ENCODE measurements around the gene GLS2. TPM values are rescaled to one million over a fixed set of nuclear protein-coding genes. Genes with fewer than 3 reads are reported as not detected.
"Not testable (repeated sequence)": the region's sequence is repeated elsewhere in the genome, so short reads cannot be mapped to it uniquely, and the experiment has no call there.

Gene GLS2
- 1 to 10 TPM; 2.0 to 4.6 (median 2.9) TPM for polyA plus RNA-seq (ENCODE audit: insufficient read depth in 1 of 5, insufficient read length in 5 of 5, low replicate concordance in 1 of 5)
- long read RNA-seq, donor 1, partial matches to known transcripts, result 0 of 1 reads
- long read RNA-seq, donor 1, other reads (novel, unspliced or antisense), result 0 of 1 reads
- long read RNA-seq, donor 2, result 0 reads
- long read RNA-seq, donor 3, result 0 reads
- long read RNA-seq, donor 4, partial matches to known transcripts, result 0 of 2 reads
- long read RNA-seq, donor 4, other reads (novel, unspliced or antisense), result 0 of 2 reads
- long read RNA-seq, donor 5, result 0 reads
- long read RNA-seq, donor 6, partial matches to known transcripts, result 5 of 7 reads
- long read RNA-seq, donor 6, other reads (novel, unspliced or antisense), result 0 of 7 reads
- long read RNA-seq, donor 7, result 0 reads
- long read RNA-seq, donor 8, partial matches to known transcripts, result 0 of 1 reads
- long read RNA-seq, donor 8, other reads (novel, unspliced or antisense), result 0 of 1 reads

DNA sequence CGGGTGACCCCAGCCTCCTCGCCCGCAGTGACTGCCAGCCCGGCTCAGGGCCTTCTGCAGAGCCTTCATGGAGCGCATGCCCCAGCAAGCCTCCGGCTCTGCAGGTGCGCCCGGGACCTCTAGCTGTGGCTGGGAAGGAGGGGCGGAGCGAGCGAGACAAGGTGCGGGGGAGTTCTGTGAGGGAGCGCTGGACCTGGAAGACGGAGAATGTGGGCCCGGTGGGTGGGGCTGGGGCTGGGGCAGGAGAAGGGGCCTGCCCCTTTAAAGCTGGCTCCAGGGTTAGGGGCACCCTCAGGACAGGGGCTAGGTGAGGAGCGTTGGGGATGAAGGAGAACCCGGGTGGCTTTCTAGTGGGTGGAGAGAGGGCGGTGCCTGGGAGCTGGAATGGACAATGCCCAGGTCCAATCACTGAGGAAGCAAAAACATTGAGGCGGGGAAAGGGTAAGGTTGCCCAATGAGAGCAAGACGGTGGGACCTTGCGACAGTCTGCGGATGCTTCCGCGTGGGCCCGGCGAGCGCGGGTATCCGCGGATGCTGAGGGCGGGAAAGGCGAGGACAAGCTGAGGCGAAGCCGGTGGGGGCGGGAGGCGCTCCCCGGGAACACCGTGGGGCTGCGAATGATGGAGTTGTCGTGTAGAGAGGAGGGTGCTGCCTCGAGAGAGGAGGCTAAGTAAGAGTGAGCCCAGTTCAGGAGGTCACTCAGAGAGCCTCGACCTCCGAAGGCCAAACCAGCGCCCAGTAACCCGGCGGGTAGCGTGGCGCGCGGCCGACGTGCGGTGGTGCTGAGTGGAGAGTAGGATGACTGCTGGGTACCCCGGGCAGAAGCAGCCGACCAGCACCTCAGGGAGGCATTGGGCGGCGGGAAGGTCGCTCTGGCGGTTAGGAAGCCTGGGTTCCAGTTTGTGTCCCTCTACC, at the start of gene GLS2:
Gene GLS2, minus strand, starts transcription at position 121 of the 915 bp plus-strand sequence. Its CDS starts 43 bp downstream, at position 78.
- DNase-seq, result peak; percentile 53 to 64

DNA sequence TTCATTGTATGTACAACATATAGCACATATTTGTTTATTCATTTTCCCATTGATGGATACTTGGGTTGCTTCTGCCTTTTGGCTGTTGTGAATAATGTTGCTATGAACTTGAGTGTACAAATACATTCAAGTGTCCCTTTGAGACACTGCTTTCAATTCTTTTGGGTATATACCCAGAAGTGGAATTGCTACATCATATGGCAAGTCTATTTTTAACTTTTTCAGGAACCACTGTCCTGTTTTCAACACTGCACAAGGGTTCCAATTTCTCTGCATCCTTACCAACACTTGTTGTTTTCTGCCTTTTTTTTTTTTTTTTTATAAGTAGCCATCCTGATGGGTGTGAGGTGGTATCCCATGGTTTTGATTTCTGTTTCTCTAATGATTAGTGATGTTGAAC, 49.6 kb upstream of the GLS2 start:
- no peak for DNase-seq

DNA sequence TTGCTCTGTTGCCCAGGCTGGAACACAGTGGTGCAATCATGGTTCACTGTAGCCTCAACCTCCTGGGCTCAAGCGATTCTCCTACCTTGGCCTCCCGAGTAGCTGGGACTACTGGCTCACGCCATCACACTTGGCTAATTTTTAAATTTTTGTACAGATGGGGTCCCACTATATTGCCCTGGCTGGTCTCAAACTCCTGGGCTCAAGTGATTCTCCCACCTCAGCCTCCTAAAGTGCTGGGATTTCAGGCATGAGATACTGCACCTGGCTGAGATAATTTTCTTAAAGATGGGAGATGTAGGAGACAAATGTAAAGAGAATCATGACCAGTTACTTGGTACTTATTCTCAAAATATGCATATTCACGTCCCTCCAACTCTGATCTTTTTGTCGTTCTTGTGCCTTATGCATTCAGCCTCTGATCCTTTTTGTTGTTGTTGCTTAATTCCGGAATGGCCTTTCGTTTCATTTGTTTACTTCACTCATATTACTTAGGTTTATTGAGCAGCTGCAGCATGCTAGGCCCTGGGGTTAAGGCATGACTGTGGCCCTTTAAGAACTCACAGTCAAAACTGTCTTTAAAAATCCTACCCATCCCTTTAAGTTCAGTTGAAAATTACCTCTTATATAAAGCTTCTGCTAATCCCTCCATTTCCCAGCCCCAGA, 42.6 kb upstream of the GLS2 start:
- DNase-seq, result no peak

DNA sequence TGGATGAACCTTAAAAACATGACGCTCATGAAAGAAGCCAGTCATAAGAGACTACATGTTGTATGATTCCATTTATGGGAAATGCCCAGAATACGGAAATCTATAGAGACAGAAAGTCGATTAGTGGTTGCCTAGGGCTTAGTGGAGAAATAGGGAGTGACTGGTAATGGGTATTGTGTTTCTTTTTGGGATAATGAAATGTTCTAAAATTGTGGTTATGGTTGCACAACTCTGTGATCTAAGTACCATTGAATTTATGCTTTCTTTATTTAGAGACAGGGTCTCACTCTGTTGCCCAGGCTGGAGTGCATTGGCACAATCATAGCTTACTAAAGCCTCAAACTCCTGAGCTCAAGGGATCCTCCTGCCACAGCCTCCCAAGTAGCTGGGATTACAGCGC, 41.7 kb upstream of the GLS2 start:
- DNase-seq, result no peak

DNA sequence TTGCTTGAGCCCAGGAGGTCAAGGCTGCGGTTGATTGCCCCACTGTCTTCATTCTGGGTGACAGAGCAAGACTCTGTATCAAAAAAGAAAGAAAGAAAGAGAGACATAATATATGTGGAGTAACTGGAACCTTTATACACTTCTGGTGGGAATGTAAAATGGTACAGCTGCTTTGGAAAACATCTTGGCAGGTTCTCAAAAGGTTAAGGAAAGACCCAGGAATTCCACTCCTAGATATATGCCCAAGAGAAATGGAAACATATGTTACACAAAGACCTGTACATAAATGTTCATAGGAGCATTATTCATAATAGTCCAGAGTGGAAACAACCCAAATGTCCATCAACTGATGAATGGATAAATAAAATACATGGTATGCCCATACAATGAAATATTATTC, 40.9 kb upstream of the GLS2 start:
- DNase-seq, result no peak

DNA sequence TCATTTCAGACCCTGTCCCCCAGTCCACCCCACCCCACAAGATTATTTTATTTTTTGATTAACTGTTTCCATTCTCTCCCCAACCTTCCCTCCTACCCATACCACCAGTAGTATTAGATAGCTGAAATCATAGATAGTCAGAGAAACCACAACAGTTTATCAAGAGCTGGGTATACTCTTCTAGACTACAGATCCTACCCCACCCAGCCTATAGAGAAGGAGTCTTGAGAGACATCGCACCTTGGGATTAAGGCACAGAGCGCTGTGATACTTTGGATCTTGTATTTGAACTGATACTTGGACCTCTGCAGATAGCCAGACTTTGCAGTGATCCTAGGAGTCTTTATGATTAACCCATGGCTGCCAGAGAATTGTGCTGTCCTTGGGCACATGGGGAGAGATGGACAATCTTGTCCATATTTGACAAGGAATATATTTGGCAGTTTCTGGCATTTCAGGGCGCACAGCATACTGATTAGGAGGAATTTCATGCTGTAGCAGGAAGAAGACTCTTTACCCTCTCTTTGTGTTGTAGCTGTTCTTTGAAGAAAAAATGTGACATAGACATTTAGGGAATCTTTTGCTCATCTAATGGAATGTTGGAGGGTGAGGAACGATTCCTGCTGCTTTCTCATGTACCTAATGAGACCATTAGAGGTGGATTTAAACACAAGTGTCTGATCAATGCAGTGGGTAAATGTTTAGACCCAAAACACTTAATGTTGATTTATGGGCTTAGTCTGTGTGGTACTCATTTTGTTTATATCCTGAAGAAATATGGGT, 34.6 kb upstream of the GLS2 start:
- DNase-seq, result peak in 1 of 2 donors; percentile 39

DNA sequence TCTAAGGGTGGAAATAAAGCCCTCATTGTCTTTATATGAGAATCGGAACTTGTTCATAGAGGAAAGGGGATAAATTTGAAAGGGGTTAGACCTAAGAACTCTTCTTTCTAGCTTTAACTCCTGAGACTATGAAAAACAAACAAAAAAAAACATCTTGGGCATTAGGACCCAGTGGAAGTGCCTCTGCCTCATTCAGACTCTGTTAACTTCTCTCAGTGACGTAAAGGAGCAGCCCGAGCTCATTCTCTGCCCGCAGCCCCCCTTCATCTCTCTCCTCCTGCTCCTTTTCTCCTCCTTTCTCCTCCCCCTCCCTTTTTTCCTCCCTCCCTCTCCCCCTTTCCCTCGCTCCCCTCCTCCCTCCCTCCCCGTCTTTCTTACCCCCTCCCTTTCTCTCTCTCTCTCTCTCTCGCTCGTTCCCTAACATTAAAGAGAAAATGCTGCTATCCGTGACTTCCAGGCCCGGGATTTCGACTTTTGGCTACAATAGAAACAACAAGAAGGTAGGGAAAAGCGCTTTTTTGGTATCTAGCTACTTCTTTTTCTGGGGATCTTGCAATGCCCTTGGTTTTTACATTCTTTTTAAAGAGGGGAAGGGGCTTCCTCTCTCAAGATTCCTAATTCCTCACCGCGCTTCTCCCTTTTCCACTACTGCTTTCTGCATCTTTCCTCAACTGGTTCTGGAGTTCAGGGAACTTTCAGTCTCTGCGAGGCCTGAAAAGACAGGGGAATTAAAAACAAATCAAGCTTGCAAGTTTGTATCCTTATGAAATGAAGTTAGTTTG, 33.8 kb upstream of the GLS2 start, which contains the start of gene RBMS2:
Gene RBMS2, plus strand, starts transcription at position 231 of the 782 bp plus-strand sequence. Its CDS starts 204 bp downstream, at position 435.
- DNase-seq, result peak; percentile 86 to 91

DNA sequence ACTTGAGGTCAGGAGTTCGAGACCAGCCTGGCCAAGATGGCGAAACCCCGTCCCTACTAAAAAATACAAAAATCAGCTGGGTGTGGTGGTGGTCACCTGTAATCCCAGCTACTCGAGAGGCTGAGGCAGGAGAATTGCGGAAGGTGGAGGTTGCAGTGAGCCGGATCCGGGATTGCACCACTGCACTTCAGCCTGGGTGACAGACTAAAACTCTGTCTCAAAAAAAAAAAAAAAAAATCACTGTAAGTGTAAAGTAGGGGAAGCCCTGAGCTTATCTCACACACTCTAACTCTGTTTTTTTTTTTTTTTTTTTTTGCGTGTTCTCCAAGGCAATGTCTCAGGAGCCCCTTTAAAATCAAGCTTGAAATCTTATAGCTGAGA, 33.2 kb upstream of the GLS2 start:
- DNase-seq, result no peak

DNA sequence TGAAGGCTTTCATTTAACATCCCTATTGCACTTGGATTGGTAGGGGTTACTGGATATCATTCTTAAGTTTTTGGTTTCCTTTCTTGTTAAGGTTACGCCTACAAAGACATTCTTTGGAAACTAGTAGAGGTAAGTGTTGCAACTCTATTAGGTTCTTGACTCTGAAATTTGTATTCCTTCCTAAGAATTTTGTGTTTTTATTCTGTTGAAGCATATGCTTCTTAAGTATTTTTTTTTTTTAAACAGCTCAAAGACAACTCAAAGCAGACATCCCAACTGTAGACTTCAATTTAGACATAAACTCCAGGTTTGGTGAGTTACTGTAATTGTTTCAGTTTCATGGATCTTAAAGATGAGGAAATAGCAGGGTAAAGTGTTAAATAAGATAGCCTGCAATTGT, 32.5 kb upstream of the GLS2 start:
- DNase-seq, result no peak

DNA sequence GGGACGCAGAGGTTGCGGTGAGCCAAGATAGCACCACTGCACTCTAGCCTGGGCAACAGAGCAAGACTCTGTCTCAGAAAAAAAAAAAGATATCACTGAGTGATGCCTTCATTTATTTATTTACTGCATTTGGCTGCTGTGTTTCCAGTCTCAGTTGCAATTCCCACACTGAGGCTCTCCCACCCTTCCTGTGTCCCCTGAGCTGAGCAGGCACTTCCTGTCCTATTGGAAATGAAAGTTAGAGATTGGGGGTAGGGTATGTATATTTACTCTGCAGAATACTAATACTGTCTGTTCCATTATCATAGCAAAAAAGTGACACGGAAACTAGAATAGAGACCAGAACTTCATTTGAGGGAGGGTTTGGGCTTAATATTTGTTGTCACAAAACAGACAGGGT, 32.1 kb upstream of the GLS2 start:
- peak in 1 of 2 donors; percentile 41 for DNase-seq

DNA sequence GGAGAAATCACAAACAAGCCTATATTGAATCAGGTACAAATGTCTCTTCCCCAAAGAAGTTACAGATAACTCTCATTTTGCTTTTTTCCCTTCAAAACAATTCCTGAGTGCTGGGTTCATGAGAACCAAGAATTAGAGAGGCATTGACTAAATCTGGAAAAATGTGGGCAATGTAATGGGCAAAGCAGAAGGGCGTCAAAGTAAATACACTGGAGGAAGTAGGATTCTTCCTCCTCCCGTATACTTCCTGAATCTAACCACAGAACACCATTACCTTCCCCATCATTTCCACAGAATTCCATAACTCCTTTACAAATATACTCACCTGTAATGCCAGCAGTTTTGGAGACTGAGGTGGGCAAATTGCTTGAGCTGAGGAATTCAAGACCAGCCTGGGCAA, 30.6 kb upstream of the GLS2 start:
- no peak for DNase-seq

DNA sequence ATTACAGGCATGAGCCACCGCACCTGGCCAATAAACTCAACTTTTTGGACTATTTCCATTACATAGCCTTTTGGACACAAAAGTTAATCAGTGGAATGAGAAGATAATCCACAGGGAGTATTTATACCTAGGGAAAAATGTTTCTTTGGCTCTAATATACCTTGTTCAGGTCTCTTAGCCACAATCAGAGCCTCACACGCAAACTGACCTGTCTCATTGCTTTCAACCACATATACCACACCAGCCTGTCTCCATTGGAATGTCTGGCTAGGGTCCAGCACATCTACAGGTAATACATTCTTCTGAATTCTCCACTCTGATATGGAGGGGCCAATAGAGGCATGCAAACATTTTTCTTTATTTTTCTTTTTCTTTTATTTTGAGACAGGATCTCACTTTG, 29.9 kb upstream of the GLS2 start:
- no peak for DNase-seq

DNA sequence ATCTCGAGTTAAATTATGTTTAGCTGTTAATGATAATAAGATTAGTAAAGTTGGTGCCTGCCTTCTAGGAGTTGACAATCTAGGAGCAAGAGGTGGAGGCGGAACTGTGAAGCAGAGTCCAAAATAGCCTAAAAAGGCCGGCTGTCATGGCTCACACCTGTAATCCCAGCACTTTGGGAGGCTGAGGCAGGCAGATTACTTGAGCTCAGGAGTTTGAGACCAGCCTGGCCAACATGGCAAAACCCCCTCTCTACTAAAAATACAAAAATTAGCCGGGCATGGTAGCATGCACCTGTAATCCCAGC, 26.0 kb upstream of the GLS2 start:
- DNase-seq, result not testable (repeated sequence)

DNA sequence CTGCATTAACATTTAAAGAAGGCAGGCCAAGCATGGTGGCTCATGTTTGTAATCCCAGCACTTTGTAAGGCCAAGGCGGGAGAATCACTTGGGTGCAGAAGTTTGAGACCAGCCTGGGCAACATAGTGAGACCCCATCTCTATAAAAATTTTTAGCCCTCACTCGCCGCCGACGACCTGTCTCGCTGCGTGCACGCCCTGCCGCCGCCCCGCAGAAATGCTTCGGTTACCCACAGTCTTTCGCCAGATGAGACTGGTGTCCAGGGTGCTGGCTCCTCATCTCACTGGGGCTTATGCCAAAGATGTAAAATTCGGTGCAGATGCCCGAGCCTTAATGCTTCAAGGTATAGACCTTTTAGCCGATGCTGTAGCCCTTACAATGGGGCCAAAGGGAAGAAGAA, 22.8 kb upstream of the GLS2 start:
- DNase-seq, result no peak

DNA sequence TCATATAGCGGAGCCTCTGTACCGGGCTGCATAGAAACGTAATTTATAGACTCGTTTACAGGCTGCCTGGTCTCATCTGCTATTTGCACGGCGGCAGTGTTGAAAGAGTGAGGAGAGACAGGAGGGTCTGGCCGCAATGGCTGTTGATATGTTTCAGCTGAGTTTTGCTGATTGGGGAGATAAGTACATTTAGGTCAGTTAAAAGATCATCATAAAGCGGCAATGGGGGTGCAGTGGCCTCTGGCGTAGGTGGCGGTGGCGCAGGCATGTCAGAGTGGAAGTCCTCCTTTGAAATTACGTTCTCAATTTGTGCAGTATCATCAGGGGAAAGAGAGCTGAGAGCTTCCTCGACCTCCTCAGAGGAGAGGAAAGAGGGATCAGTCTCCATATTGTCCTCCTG, 11.9 kb upstream of the GLS2 start:
- not testable (repeated sequence) for DNase-seq

DNA sequence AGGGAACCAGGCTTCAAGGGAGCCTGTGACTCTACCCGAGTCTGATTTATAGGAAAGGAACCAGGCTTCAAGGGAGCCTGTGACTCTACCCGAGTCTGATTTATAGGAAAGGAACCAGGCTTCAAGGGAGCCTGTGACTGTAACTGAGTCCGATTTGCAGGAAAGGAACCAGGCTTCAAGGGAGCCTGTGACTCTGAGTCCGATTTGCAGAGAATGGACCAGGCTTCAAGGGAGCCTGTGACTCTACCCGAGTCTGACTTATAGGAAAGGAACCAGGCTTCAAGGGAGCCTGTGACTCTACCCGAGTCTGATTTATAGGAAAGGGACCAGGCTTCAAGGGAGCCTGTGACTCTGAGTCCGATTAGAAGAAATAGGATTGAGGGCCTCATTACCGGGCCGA, 11.5 kb upstream of the GLS2 start:
- DNase-seq, result not testable (repeated sequence)

DNA sequence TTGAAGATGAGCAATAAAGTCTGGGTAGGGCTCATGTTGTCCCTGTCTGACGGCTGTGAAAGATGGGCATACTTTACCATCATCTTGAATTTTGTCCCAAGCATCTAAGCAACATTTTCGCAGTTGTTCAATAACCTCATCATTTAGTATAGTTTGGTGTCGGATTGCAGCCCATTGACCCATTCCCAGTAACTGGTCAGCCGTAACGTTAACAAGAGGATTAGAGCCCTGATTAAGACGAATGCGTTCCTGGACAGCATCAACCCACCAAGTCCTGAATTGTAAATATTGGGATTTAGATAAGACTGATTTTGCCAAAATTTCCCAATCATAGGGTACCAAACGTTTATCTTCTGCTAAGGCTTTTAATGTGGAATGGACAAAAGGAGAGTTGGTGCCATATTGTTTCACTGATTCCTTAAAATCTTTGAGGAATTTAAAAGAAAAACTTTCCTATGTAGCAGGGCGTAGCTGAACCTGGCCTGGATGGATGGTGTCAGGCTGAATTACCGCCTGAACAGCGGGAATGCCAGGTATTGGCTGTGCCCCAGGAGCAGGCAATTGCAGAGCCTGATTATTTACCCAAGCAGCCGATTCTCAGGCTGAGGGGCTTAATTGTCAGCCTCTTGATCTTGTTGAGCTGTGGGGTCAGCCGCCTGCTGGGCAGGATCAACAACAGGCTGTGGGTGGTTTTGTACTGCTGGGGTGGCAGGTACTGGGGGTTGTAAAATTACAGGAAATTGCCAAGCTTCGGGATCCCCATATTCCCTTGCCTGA, 10.4 kb upstream of the GLS2 start:
- not testable (repeated sequence) for DNase-seq

DNA sequence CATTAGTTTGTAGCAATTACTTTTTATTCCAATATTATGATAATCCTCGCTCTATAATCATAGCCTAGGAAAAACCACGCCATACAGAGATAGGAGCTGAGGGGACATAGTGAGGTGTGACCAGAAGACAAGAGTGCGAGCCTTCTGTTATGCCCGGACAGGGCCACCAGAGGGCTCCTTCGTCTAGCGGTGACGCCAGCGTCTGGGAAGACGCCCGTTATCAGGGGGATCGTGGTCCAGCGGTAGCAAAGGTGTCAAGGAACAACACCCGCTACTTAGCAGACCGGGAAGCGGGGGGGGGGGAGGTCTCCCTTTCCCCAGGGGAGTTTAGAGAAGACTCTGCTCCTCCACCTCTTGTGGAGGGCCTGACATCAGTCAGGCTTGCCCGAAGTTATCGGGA, 8.7 kb upstream of the GLS2 start:
- DNase-seq, result peak; percentile 19 to 20

DNA sequence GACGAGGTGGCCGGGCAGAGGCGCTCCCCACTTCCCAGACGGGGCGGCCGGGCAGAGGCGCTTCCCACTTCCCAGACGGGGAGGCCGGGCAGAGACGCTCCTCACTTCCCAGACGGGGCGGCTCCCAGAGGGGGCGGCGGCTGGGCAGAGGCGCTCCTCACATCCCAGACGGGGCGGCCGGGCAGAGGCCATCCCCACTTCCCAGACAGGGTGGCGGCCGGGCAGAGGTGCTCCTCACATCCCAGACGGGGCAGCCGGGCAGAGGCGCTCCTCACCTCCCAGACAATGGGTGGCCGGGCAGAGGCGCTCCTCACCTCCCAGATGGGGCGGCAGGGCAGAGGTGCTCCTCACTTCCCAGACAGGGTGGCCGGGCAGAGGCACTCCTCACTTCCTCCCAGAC, 6.5 kb upstream of the GLS2 start:
- DNase-seq, result not testable (repeated sequence)

DNA sequence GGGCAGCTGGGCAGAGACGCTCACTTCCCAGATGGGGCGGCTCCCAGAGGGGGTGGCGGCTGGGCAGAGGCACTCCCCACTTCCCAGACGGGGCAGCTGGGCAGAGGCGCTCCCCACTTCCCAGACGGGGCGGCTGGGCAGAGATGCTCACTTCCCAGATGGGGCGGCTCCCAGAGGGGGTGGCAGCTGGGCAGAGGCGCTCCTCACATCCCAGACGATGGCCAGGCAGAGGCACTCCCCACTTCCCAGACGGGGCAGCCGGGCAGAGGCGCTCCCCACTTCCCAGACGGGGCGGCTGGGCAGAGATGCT, 6.1 kb upstream of the GLS2 start:
- DNase-seq, result not testable (repeated sequence)

All from right lung (tissue), 10 donors.